GM21526 (cell line): ENCODE measurements around the gene SWI5.

Experiments
- ATAC-seq: cut with Tn5 transposase; IDR thresholded peaks from one replicate; pipeline ENCODE4 v1.9.1; 2021; ENCODE audit warnings: moderate library complexity; ENCODE audit not compliant: unreplicated experiment, low FRiP score

SWI5 gene

DNA sequence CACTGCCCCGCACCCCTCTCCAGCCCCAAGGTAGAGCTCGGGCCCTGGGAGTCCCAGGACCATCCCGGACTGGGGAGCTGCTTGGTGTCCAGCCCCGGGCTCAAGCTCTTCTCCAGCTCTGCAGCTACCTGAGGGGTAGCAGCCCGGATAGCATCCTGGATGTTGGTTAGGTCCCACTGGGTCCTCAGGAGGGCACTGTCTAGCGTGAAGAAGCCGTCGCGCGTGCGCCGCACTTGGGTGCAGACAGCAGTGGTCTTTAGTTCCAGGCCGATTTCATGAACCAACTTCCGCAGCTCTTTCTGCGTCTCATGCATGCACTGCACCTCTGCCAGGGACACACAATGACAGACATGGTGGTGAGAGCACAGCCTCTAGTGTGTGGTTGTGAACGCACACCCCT is 33.5 kb downstream of the SWI5 start:
- ATAC-seq = no peak

DNA sequence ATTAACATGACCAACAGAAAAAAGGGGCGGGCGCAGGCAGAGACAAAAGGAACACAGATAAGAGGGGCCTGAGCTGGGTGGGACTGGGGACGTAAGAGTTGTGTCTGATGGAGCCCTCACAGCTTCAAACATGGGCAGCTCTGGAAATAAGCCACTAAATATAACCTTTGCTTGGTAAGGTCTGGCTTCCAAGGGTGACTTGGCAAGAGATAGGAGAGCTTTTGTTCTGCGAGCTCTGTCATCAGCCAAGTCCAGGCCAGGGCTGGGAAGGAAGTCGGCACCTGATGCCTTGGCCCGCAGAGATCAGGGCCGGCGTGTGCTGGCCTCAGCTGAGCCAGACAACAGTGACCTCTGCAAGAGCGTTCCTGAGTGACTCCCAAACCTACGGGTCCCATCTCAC is 34.4 kb downstream of the SWI5 start:
- no peak for ATAC-seq

DNA sequence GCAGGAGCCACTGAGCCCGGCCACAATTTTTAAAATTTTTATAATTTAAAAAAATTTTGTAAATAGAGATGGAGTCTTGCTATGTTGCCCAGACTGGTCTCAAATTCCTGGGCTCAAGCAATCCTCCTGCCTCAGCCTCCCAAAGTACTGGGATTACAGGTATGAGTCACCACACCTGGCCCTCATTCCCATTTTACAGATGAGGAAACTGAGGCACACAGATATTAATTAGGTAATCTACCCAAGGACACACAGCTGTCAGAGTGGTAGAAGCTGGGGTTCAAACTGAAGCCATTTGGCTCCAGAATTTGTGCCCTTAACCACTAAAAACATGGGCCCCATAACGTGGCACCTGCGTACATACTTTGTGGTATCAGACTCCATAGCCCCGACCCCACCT is 38.6 kb downstream of the SWI5 start:
- no peak for ATAC-seq

DNA sequence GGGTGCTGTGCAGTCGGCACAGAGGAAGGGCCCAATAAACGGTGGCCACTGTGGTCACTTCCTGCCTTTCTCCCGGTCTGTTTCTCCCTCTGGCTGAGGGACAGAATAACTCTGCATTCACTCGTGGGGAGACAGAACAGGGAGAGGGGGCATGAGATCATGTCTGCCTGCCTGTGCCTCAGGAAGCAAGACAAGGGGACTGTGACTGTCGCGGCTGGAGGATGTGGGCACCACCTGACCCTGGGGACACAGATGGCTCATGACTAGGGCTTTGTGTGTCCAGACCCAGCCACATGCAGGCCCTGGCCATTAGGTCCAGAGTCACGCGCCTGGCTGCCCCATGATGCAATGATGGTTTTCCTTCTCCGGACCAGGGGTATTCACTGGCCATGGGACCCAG is 40.3 kb downstream of the SWI5 start:
- ATAC-seq = no peak

DNA sequence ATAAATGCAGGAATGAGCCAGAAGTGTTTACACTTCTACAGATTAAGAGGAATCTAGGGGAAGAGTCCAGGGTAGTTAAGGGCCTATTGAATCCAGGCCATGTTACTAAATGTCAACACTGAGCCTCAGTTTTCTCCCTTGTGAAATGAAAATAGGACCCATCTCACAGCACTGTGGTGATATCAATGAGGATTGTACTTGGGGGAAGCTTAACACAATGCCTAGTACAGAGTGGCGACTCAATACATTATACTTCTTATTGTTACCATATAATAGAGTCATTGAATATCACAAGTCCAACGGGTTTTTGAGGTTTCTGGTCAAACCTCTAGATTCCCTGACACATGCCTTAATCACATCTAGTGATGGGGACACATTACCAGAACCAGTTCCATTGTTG is 41.6 kb downstream of the SWI5 start:
- ATAC-seq = no peak

DNA sequence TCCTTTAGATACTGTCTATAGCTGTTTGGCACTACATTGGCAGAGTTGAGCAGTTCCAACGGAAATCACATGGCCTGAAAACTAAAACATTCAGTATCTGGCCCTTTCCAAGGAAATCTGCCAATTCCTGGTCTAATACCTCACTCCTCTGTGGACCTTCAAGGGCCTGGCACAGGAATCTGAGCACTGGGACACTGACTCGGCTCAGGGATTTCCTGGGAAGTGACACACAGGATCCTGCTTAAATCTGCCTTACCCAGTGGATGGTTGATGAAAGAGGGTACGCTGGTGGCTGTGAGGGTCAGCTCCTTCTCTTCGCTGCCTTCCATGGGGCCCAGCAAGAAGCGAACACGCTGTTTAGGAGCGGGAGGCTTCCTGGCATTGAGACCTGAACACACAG is 45.3 kb downstream of the SWI5 start:
- ATAC-seq = no peak

DNA sequence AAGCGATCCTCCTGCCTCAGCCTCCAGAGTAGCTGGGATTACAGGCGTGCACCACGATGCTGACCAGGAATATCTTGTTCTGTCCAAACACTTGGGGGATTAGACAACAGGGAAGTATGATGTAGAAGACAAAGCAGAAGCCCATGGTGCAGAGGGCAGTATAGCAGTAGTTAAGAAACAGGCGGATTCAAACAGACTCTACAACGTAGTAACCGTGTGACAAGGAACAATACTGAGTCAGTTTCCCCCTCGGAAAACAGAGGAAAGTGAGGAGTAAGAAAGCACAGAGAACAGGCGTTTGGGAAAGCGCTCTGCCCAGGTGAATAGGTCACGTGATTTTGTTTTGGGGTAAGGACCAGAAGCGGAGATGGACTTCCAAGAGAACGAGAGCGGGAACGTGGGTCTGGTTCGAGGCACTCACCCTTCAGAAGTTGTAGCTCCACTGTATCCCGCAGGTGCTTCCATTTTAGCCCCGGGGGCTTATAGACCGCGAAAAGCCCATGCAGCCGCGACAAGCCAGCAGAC is 45.9 kb downstream of the SWI5 start:
- ATAC-seq = peak; percentile 8

DNA sequence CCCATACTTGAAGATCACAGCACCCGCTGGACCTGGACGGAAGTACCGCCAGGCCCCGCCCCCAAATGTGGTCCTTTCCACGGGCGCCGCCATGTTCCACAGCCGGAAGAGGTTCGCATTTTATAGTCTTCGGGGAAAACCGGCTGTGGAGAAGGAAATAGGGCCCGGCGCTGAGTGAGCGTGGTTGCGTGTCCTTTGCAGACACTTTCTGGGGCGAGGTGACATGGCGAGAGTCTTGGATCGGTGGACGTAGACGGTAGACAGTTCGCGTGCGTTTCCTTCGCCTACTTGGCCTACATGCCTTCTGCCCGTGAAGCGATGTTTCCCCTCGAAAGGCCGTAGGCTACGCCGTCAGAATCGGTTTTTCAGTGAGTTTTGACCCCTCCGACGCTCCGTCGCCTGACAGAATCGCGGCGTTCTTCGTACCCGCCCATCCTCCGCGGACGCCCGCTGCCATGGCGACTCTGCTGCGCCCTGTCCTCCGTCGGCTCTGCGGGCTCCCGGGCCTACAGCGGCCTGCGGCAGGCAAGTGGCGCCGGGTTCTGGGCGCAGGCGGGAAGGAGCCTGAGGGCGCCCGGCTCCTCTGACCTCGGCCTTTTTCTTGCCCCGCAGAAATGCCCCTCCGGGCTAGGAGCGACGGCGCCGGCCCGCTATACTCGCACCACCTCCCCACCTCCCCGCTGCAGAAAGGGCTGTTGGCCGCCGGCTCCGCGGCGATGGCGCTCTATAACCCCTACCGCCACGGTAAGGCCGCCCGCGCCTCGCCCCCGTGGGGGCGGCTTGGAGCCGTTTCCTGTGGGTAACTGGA is 46.5 kb downstream of the SWI5 start, which contains the start of the genes COQ4 and TRUB2:
TSS of gene COQ4 (plus strand) at position 436 of the 808 bp plus-strand sequence. CDS start at position 456, 20 bp downstream.
TSS of gene TRUB2 (minus strand) at position 44 of the 808 bp plus-strand sequence. CDS start at position 5, 39 bp downstream.
- peak; percentile 80 for ATAC-seq

DNA sequence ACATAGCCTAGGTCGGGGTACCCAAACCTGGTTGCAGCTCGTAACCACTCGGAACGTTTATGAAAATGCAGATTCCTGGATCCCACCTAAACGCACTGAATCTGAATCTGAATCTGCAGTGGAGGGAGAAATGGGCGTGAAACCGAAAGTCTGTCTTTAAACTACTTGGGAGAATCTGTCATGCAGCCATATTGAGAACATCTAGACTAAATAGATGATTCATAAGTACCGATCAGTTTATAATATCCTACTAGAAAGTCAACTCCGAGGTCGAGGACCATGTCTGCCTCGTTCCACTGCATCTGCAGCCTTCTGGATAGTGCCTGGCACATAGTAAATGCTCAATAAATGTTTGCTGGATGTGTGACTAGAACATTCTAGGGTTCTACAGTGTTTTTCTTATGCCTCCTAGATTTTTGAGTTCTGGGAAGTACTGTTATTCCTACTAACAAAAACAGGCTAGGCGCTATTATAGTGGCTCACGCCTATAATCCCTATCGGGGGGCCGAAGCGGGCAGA is 47.2 kb downstream of the SWI5 start:
- ATAC-seq = no peak

DNA sequence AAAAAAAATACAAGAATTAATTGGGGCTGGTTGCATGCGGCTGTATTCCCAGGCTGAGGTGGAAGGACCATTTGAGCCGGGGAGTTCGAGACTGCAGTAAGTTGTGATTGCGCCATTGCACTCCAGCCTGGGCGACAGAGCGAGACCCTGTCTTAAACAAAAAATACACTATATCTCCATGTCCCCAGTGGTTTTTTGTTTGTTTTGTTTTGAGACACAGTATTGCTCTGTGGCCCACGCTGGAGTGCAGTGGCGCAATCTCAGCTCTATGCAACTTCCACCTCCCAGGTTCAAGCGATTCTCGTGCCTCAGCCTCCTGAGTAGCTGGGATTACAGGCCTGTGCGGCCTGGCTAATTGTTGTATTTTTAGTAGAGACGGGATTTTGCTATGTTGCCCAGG is 47.7 kb downstream of the SWI5 start:
- ATAC-seq = no peak

DNA sequence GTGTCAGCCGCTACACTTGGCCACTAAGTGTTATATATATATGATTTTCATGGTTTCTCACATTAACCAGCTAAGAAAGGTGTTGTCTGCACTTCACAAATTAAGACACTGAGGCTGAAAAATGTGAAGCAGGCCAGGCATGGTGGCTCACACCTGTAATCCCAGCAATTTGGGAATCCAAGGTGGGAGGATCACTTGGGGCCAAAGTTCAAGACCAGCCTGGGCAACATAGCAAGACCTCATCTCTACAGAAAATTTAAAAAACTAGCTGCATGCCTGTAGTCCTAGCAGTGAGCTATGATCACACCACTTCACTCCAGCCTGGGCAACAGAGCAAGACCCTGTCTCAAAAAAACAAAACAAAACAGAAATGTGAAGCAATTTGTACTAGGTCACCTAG is 48.3 kb downstream of the SWI5 start:
- ATAC-seq = no peak

DNA sequence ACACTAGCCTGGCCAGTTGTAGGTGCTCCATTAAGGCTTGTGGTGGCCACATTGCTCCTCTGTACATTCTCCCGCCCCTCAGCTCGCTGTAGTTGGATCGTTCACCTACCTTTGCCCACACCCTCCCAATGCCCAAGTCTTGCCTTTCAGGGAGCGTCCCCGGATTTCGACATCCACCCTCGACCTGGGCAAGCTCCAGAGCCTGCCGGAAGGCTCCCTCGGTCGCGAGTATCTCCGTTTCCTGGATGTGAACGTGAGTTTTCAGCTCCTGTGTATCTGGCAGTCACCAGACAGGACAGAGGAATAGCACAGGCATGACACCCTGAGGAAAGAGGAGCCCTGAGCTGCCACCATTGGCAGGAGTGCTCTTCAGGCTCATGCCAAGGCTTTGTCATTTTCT is 49.6 kb downstream of the SWI5 start:
- ATAC-seq = no peak

DNA sequence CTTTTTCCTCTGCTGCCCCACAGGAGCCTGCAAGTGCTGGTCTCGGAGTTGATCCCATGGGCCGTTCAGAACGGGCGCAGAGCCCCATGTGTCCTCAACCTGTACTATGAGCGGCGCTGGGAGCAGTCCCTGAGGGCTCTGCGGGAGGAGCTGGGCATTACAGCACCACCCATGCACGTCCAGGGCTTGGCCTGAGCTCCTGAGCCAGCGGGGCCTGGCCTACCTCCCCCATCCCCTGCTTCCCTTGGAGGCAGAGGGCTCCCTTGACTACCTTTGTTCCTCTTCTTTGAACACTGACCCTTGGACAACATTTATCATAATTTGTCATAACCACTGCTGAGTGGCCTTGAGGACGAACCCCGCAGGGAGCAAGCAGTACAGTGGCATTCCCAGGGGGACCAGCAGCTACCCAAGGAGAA is 57.4 kb downstream of the SWI5 start:
- no peak for ATAC-seq

DNA sequence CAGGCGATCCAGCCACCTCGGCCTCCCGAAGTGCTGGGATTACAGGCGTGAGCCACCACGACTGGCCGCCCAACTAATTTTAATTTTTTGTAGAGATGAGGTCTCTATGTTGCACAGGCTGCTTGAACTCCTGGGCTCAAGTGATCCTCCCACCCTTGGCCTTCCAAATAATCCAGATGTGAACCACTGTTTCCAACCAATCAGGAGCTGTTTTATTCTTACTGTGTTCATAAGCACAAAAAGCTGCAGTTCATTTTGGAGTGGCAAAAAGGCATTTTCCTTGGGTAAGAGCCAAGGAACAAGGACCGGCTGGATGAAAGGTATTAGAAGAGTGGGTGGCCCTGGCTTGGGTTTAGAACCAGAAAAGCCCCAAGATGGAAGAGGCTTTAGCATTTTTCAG is 59.1 kb downstream of the SWI5 start:
- no peak for ATAC-seq

DNA sequence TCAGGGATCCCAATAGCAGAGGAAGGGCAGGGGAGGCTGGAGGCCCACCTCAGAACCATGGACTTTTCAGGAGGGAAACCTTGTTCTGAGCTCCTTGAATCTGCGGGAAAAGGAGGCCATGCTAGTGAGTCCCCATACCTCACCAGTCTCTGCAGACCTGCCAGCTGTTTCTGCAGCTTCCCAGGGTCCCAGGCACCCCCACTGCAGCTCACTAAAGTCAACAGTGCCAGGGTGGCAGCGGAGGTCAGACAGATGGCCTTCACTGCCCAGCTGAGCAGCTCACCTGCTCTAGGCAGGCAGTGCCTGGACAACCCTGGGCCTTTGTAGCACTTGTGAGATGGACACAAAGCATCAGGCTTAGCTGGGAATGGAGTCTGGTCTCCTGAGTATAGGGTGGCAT is 59.8 kb downstream of the SWI5 start:
- no peak for ATAC-seq

DNA sequence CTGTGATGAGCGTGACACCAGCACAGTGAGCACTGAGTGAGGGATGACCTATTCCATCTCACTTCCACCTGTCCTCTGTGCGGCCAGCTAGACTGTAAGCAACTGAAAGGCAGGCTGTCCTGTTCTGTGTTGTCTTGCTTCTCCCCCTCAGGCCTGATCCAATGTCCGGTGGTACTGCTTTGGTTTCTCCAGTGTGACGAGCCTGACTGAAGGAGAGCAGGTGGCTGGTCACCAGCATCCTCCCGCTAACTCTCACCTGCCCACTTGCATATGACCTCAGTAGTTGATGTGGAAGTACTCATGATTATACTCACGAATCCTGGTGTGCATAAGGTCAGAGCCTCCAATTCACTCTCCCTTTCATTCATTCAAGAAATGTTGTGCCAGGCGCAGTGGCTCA is 61.9 kb downstream of the SWI5 start:
- no peak for ATAC-seq
